ENCODE data around the gene CNTNAP4. TPM values are rescaled to one million over a fixed set of nuclear protein-coding genes. Genes with fewer than 3 reads are reported as not detected.

Gene CNTNAP4
- total RNA-seq, 1 donor from 2014 or later, result not detected

DNA sequence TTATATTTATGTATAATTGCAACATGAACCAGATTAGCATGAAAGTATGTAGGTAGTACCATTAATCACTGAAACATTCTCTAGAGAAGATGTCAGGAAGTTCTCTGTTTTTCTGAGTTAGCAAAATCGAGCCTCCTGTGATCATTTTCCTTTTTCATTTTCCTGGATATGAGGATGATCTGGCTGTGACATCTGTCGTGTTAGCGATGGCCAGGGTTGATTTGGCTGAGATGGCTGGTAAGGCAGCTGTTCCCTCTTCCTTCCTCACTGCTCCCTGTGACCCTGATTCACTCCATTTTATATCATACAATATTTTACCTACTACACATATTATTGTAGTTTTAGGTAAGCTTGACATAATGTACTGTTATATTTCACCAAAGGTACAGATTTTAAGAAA, 10.3 kb downstream of the CNTNAP4 start:
- TF ChIP-seq, protein P1, sequence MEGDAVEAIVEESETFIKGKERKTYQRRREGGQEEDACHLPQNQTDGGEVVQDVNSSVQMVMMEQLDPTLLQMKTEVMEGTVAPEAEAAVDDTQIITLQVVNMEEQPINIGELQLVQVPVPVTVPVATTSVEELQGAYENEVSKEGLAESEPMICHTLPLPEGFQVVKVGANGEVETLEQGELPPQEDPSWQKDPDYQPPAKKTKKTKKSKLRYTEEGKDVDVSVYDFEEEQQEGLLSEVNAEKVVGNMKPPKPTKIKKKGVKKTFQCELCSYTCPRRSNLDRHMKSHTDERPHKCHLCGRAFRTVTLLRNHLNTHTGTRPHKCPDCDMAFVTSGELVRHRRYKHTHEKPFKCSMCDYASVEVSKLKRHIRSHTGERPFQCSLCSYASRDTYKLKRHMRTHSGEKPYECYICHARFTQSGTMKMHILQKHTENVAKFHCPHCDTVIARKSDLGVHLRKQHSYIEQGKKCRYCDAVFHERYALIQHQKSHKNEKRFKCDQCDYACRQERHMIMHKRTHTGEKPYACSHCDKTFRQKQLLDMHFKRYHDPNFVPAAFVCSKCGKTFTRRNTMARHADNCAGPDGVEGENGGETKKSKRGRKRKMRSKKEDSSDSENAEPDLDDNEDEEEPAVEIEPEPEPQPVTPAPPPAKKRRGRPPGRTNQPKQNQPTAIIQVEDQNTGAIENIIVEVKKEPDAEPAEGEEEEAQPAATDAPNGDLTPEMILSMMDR (IDR thresholded peaks at IDR 0.05; ENCODE audit: borderline replicate concordance), result no peak
- no peaks in the 10 kb centered on the region for H3K27me3 ChIP-seq (ENCODE audit: low read depth)
- no peaks in the 10 kb centered on the region for H3K9me3 ChIP-seq (replicated peaks)
- H3K27ac ChIP-seq (replicated peaks), result no peak overlapping the region
- intact Hi-C loops (cut with micrococcal nuclease), result no loop called here
- no peak for DNase-seq
- H3K36me3 ChIP-seq, result no peaks in the 10 kb centered on the region
- no peak overlapping the region for H3K4me3 ChIP-seq
- no peaks in the 10 kb centered on the region for H3K4me1 ChIP-seq

DNA sequence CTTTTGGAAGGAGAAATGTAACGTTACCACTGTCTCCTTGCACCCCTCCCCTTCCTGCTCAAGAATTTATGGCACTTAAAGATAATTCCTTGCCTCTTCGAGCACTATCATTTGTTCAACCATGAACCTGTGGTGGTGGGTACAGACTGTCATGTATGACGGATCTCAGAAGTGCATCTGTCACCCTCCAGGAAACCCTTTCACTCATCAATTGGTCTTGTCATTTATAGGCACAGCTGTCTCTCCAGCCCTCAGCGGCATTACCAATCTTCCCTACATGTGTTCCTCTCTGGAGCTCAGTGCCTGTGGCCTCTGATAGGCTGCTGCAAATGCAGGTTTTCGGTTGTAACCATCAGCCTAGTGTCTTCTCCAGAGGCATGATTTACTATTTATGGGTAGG, 15.0 kb downstream of the CNTNAP4 start:
- H3K4me1 ChIP-seq, result no peaks in the 10 kb centered on the region
- intact Hi-C loops (cut with micrococcal nuclease), result no loop called here
- DNase-seq, result no peak
- TF ChIP-seq, protein P1 (IDR thresholded peaks at IDR 0.05; ENCODE audit: borderline replicate concordance), result no peak
- no peaks in the 10 kb centered on the region for H3K9me3 ChIP-seq (replicated peaks)
- H3K36me3 ChIP-seq, result no peaks in the 10 kb centered on the region
- no peak overlapping the region for H3K27ac ChIP-seq (replicated peaks)
- H3K27me3 ChIP-seq (ENCODE audit: low read depth), result no peaks in the 10 kb centered on the region
- H3K4me3 ChIP-seq, result no peak overlapping the region

DNA sequence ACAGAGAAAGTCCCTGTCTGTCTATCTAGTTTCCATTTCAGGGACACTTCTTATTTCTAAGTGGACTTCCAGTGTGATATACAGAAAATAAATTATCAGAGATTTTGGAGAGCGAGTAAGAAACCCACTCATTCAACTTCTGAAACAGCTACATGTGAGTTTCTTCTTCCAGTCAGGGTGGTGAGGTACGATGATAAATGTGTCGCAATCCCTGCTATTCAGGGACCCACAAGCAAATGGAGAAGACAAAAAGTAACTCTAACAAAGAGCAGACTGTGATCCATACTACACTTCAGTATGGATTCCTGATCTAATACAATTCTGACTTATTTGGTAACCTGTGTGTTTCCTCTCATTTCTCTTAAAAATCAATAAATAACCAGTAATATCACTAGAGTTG, 16.8 kb downstream of the CNTNAP4 start:
- TF ChIP-seq, protein P1 (IDR thresholded peaks at IDR 0.05; ENCODE audit: borderline replicate concordance), result no peak
- H3K9me3 ChIP-seq (replicated peaks), result no peaks in the 10 kb centered on the region

DNA sequence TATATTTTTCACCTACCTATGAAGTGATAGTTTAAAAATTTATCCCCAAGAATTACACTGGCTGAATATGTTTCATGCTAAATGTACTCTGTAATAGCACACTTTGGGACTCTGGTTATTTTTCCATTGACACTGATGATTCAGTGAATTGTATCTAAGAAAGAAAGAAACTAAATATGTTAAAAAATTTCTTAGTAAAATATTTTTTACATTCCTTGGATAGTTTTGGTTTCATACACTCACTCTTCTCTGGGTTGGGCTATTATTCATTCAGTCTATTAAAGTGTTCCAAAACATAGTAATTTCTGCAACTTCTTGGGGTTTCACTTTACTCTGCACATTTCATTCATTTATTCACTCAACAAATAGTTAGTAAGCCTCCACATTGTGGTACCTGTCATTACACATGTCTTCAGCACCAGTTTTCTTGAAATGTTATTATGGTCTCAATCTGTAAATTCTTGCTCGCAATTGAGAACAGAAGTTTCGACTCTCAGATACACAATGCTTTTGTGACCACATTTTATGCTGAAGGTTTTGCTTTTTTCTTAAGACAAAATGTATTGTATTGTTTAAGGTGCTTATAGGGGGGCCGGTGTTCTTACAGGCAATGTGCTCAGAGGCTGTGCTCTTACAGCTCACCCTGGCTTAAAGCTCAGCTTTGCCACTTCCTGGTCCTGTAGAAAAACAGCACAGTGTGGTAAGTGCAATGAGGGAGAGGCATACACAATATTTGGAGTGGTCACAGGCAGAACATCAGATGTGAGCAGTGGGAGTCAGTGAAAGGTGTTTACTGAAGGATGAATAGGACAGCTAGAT, 17.4 kb downstream of the CNTNAP4 start:
- H3K4me1 ChIP-seq, result no peaks in the 10 kb centered on the region
- DNase-seq, result no peak
- intact Hi-C loops (cut with micrococcal nuclease), result no loop called here
- no peak overlapping the region for H3K27ac ChIP-seq (replicated peaks)
- H3K4me3 ChIP-seq, result no peak overlapping the region
- H3K9me3 ChIP-seq (replicated peaks), result no peaks in the 10 kb centered on the region
- TF ChIP-seq, protein P1 (IDR thresholded peaks at IDR 0.05; ENCODE audit: borderline replicate concordance), result no peak
- H3K36me3 ChIP-seq, result no peaks in the 10 kb centered on the region
- H3K27me3 ChIP-seq (ENCODE audit: low read depth), result no peaks in the 10 kb centered on the region

More for the DNA sequence above, 16.8 kb downstream of the CNTNAP4 start:
- DNase-seq, result no peak
- no peak overlapping the region for H3K27ac ChIP-seq (replicated peaks)
- intact Hi-C loops (cut with micrococcal nuclease), result no loop called here
- no peak overlapping the region for H3K4me3 ChIP-seq
- H3K36me3 ChIP-seq, result no peaks in the 10 kb centered on the region
- H3K27me3 ChIP-seq (ENCODE audit: low read depth), result no peaks in the 10 kb centered on the region
- H3K4me1 ChIP-seq, result no peaks in the 10 kb centered on the region

DNA sequence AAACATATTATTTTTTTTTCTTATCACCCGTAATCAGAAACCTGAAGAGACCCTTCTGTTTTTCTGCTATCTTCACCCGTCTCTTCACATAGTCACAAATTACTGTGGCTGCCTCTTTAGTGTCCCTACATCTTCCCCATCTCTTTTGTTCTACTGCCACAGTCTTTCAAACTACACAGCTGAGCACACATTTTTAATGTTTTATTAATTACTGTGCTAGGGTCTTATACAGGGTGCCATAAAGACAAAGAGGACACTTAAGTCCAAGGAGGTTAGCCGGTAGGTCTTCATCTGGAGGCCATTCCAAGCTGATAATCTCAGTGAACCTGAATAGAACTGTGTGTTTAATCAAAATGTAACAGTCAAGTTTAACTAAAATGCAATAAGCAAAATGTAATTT, 20.7 kb downstream of the CNTNAP4 start:
- Histone ChIP-seq H3K36me3 (no peaks in the 10 kb centered on the region), H3K27me3 (ENCODE audit: low read depth) (no peaks in the 10 kb centered on the region), H3K27ac (replicated peaks) (no peak overlapping the region), H3K4me3 (no peak overlapping the region), H3K4me1 (no peaks in the 10 kb centered on the region), H3K9me3 (replicated peaks) (no peaks in the 10 kb centered on the region)
- DNase-seq, result no peak
- TF ChIP-seq, protein P1 (IDR thresholded peaks at IDR 0.05; ENCODE audit: borderline replicate concordance), result no peak
- intact Hi-C loops (cut with micrococcal nuclease), result no loop called here
